GM23338 (cell line): Measurements from ENCODE around the gene SPEF1. TPM values are rescaled to one million over a fixed set of nuclear protein-coding genes. Genes with fewer than 3 reads are reported as not detected.

ENCODE experiments used
- ATAC-seq: fragments of 200-7000 bp; cut with Tn5 transposase; 3 replicates; pipeline ENCODE4 v1.9.1; 2020
- DNase-seq: peaks from one replicate; pipeline ENCODE4 v3.0.0-alpha.2; 2015; ENCODE audit warnings: low spot score
- H2AFZ ChIP-seq: fragments of 200-600 bp; sonication (generic); 2 replicates; pipeline ENCODE4 v1.8.0; 2016; ENCODE audit warnings: antibody characterized with exemption, mild to moderate bottlenecking, moderate library complexity
- H3F3A ChIP-seq: fragments of 200-600 bp; sonication (generic); replicated peaks from 2 replicates; pipeline ENCODE4 v1.8.0; 2017; ENCODE audit warnings: antibody characterized with exemption, mixed run types, low read depth
- H3K27ac ChIP-seq: fragments of 200-600 bp; sonication (generic); 2 replicates; pipeline ENCODE4 v1.6.1; 2016; ENCODE audit warnings: low read depth
- H3K27me3 ChIP-seq: fragments of 200-600 bp; sonication (generic); 2 replicates; pipeline ENCODE4 v1.8.0; 2016; ENCODE audit warnings: mild to moderate bottlenecking, mixed run types, moderate library complexity; ENCODE audit not compliant: insufficient read depth
- H3K36me3 ChIP-seq: fragments of 200-600 bp; sonication (generic); 2 replicates; pipeline ENCODE4 v1.8.0; 2016; ENCODE audit warnings: mild to moderate bottlenecking; ENCODE audit not compliant: insufficient read depth
- H3K4me1 ChIP-seq: fragments of 200-600 bp; sonication (generic); 2 replicates; pipeline ENCODE4 v1.8.0; 2016; ENCODE audit warnings: mild to moderate bottlenecking, moderate library complexity; ENCODE audit not compliant: insufficient read depth
- H3K4me2 ChIP-seq: fragments of 200-600 bp; sonication (generic); 2 replicates; pipeline ENCODE4 v1.7.1; 2017; ENCODE audit warnings: mixed run types
- H3K4me3 ChIP-seq: fragments of 200-600 bp; sonication (generic); 2 replicates; pipeline ENCODE4 v1.6.1; 2016; ENCODE audit warnings: mixed run types
- H3K79me2 ChIP-seq: fragments of 200-600 bp; sonication (generic); replicated peaks from 2 replicates; pipeline ENCODE4 v1.8.0; 2017; ENCODE audit warnings: mild to moderate bottlenecking; ENCODE audit not compliant: insufficient read depth
- H3K9me2 ChIP-seq: fragments of 200-600 bp; sonication (generic); 2 replicates; pipeline ENCODE4 v1.8.0; 2017; ENCODE audit not compliant: insufficient read depth
- H4K20me1 ChIP-seq: fragments of 200-600 bp; sonication (generic); replicated peaks from 2 replicates; pipeline ENCODE4 v1.8.0; 2017; ENCODE audit warnings: mild to moderate bottlenecking; ENCODE audit not compliant: insufficient read depth
- H3K27ac Mint-ChIP-seq: 2 replicates; pipeline ENCODE4 v1.8.0; 2020; ENCODE audit warnings: inconsistent platforms, mild to moderate bottlenecking, moderate library complexity, mixed read lengths
- H3K27me3 Mint-ChIP-seq: 3 replicates; pipeline ENCODE4 v1.8.0; 2022; ENCODE audit warnings: low read depth, mild to moderate bottlenecking, moderate library complexity, mixed read lengths, inconsistent platforms; ENCODE audit not compliant: insufficient read depth, poor library complexity
- H3K36me3 Mint-ChIP-seq: 3 replicates; pipeline ENCODE4 v1.8.0; 2021; ENCODE audit warnings: low read depth, mild to moderate bottlenecking, inconsistent platforms, moderate library complexity, mixed read lengths
- H3K4me1 Mint-ChIP-seq: 3 replicates; pipeline ENCODE4 v1.8.0; 2020; ENCODE audit warnings: mild to moderate bottlenecking, inconsistent platforms, mixed read lengths
- H3K4me3 Mint-ChIP-seq: 3 replicates; pipeline ENCODE4 v1.8.0; 2021; ENCODE audit warnings: moderate library complexity, mild to moderate bottlenecking, inconsistent platforms, mixed read lengths
- H3K9me3 Mint-ChIP-seq: 3 replicates; pipeline ENCODE4 v1.8.0; 2020; ENCODE audit warnings: moderate library complexity, mild to moderate bottlenecking, inconsistent platforms, mixed read lengths
- CREB1 ChIP-seq: fragments of 250-450 bp; sonication (Bioruptor Pico); IDR thresholded peaks from 2 replicates; pipeline ENCODE4 v1.5.0; 2020; ENCODE audit warnings: low read depth, mild to moderate bottlenecking, moderate library complexity
- ETS1 ChIP-seq: IDR thresholded peaks from 2 replicates; pipeline ENCODE4 v1.6.1; 2016; ENCODE audit warnings: antibody characterized with exemption
- EZH2phosphoT487 ChIP-seq: fragments of 200-600 bp; sonication (generic); IDR thresholded peaks from one replicate; pipeline ENCODE4 v1.8.1; 2018; ENCODE audit warnings: antibody characterized with exemption; ENCODE audit not compliant: unreplicated experiment
- NANOG ChIP-seq: IDR thresholded peaks from 2 replicates; pipeline ENCODE4 v1.6.1; 2016; ENCODE audit warnings: antibody characterized with exemption, borderline replicate concordance
- REST ChIP-seq: IDR thresholded peaks from one replicate; pipeline ENCODE4 v1.6.1; 2018; ENCODE audit warnings: antibody characterized with exemption; ENCODE audit not compliant: unreplicated experiment
- STAT1 ChIP-seq: IDR thresholded peaks from one replicate; pipeline ENCODE4 v1.6.1; 2016; ENCODE audit warnings: antibody characterized with exemption; ENCODE audit not compliant: unreplicated experiment
- ZNF462 ChIP-seq: fragments of 250-450 bp; sonication (Bioruptor Pico); IDR thresholded peaks from 2 replicates; pipeline ENCODE4 v1.5.0; 2020; ENCODE audit warnings: mild to moderate bottlenecking, moderate library complexity
- polyA plus RNA-seq: library from polyadenylated mRNA; unstranded; fragments of >200 nt; fragmentation: Nextera tagmentation; extraction: Ambion mirVana; gene quantifications from 2 replicates; pipeline ENCODE4 v1.2.1, GENCODE V29; 2016
- total RNA-seq: library from RNA; depleted of rRNA; stranded (reverse); fragments of >200 nt; shearing (Covaris generic); gene quantifications from 2 replicates; pipeline ENCODE4 v1.2.3, GENCODE V29; 2014
- TF ChIP-seq, protein P1 (sequence below), 2 experiments: fragments of 200-600 bp in 1 of 2; sonication (generic) in 1 of 2; conservative IDR thresholded peaks; 2 replicates each; pipeline versions ENCODE4 v1.5.1 to v1.6.1; 2016 to 2017; ENCODE audit warnings: antibody characterized with exemption in 2 of 2, low read depth in 2 of 2, mild to moderate bottlenecking in 2 of 2, moderate library complexity in 1 of 2

SPEF1 gene
- total and polyA plus RNA-seq, 2 experiments from 2014 or later, result 0.68 to 0.69 TPM

- no peak for TF ChIP-seq REST
- TF ChIP-seq NANOG, result no peak
- TF ChIP-seq ETS1, result no peak
- TF ChIP-seq STAT1, result no peak
- TF ChIP-seq CREB1 (CRISPR knock-in tag), result no peak
- no peak for TF ChIP-seq EZH2phosphoT487
Observed at GRCh38 chr20:3767110-3767426, 14.2 kb downstream of the SPEF1 start (continued).

GRCh38 chr20:3766422-3767109 is 14.7 kb downstream of the SPEF1 start:
- no peaks in the 10 kb centered on the region for H3K27me3 ChIP-seq
- H3K36me3 Mint-ChIP-seq, result peaks cover 5% of the 10 kb centered on the region; the same call in 1 of the 3 replicates
- H4K20me1 ChIP-seq, result peaks cover 6% of the 10 kb centered on the region
- H3K79me2 ChIP-seq, result peaks cover 23% of the 10 kb centered on the region
- no peak overlapping the region for H3K27ac Mint-ChIP-seq
- no peak overlapping the region for H3K27ac ChIP-seq
- H3K36me3 ChIP-seq, result no peaks in the 10 kb centered on the region; the same call in none of the 2 replicates
- H2AFZ ChIP-seq, result no peak overlapping the region
- H3F3A ChIP-seq, result 0 out of 2 replicates have a peak, but pooled peaks cover 4% of the 10 kb centered on the region
- H3K4me2 ChIP-seq, result peak overlapping the region; percentile 95
- peak overlapping the region; percentile 92 for H3K4me3 Mint-ChIP-seq
- ATAC-seq (no peak), DNase-seq (no peak)
- peaks cover 13% of the 10 kb centered on the region for H3K27me3 Mint-ChIP-seq
- no peaks in the 10 kb centered on the region for H3K9me2 ChIP-seq
- peaks cover 14% of the 10 kb centered on the region for H3K4me1 ChIP-seq
- peaks cover 16% of the 10 kb centered on the region for H3K4me1 Mint-ChIP-seq
- peak overlapping the region; percentile 95 for H3K4me3 ChIP-seq
- no peaks in the 10 kb centered on the region for H3K9me3 Mint-ChIP-seq
- TF ChIP-seq ZNF462 (CRISPR knock-in tag) (no peak), REST (no peak)
- TF ChIP-seq, protein P1, sequence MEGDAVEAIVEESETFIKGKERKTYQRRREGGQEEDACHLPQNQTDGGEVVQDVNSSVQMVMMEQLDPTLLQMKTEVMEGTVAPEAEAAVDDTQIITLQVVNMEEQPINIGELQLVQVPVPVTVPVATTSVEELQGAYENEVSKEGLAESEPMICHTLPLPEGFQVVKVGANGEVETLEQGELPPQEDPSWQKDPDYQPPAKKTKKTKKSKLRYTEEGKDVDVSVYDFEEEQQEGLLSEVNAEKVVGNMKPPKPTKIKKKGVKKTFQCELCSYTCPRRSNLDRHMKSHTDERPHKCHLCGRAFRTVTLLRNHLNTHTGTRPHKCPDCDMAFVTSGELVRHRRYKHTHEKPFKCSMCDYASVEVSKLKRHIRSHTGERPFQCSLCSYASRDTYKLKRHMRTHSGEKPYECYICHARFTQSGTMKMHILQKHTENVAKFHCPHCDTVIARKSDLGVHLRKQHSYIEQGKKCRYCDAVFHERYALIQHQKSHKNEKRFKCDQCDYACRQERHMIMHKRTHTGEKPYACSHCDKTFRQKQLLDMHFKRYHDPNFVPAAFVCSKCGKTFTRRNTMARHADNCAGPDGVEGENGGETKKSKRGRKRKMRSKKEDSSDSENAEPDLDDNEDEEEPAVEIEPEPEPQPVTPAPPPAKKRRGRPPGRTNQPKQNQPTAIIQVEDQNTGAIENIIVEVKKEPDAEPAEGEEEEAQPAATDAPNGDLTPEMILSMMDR (conservative IDR thresholded peaks at IDR 0.05; ENCODE audit: low read depth in 2 of 2), result no peak
